Effector memory CD8-positive, alpha-beta T cell (primary cell): ENCODE results near the gene TOM1L1.

Experiments used
- ATAC-seq: fragments of 150-1000 bp; cut with Tn5 transposase; replicated peaks from 2 replicates; pipeline ENCODE4 v1.10.0; 2021; ENCODE audit warnings: mild to moderate bottlenecking, moderate library complexity
- DNase-seq, 3 experiments: peaks; one replicate each; pipeline ENCODE4 v3.0.0; 2021
- H3K27ac Mint-ChIP-seq, 2 donors: one replicate each; pipeline ENCODE4 v1.8.0; 2022; ENCODE audit warnings: mild to moderate bottlenecking in 2 of 2, mixed read lengths in 2 of 2, moderate library complexity in 2 of 2
- H3K27me3 Mint-ChIP-seq, 2 donors: one replicate each; pipeline ENCODE4 v1.8.0; 2022; ENCODE audit warnings: mixed read lengths in 2 of 2
- H3K36me3 Mint-ChIP-seq: one replicate; pipeline ENCODE4 v1.8.0; 2022; ENCODE audit warnings: mild to moderate bottlenecking, moderate library complexity, mixed read lengths; ENCODE audit not compliant: insufficient read depth
- H3K4me1 Mint-ChIP-seq, 2 donors: one replicate each; pipeline ENCODE4 v1.8.0; 2022; ENCODE audit warnings: low read depth in 2 of 2, mixed read lengths in 2 of 2
- H3K4me3 Mint-ChIP-seq, 2 donors: one replicate each; pipeline ENCODE4 v1.8.0; 2022; ENCODE audit warnings: mild to moderate bottlenecking in 2 of 2, mixed read lengths in 2 of 2, moderate library complexity in 2 of 2
- H3K9me3 Mint-ChIP-seq, 2 donors: one replicate each; pipeline ENCODE4 v1.8.0; 2022; ENCODE audit warnings: mixed read lengths in 2 of 2

Gene TOM1L1

GRCh38 chr17:54971901-54972300, 71.2 kb downstream of the TOM1L1 start:
- no peaks in the 10 kb centered on the region for H3K27me3 Mint-ChIP-seq
- no peaks in the 10 kb centered on the region for H3K36me3 Mint-ChIP-seq
- H3K4me1 Mint-ChIP-seq: peaks cover 3 to 18% of the 10 kb centered on the region in 2 donors
- no peaks in the 10 kb centered on the region for H3K9me3 Mint-ChIP-seq
- H3K4me3 Mint-ChIP-seq: no peak overlapping the region
- DNase-seq (no peak), ATAC-seq (no peak)
- no peak overlapping the region for H3K27ac Mint-ChIP-seq

GRCh38 chr17:54972406-54973138, 71.9 kb downstream of the TOM1L1 start:
- no peaks in the 10 kb centered on the region for H3K36me3 Mint-ChIP-seq
- peaks cover 1 to 11% of the 10 kb centered on the region in 2 donors for H3K4me1 Mint-ChIP-seq
- no peak overlapping the region for H3K27ac Mint-ChIP-seq
- H3K4me3 Mint-ChIP-seq: no peak overlapping the region
- DNase-seq (no peak), ATAC-seq (no peak)
- H3K9me3 Mint-ChIP-seq: no peaks in the 10 kb centered on the region
- no peaks in the 10 kb centered on the region for H3K27me3 Mint-ChIP-seq

- DNase-seq (no peak), ATAC-seq (no peak)
- Mint-ChIP-seq H3K4me3 (no peak overlapping the region), H3K9me3 (no peaks in the 10 kb centered on the region), H3K4me1 (peaks cover 0 to 5% of the 10 kb centered on the region in 2 donors), H3K27ac (no peak overlapping the region), H3K27me3 (no peaks in the 10 kb centered on the region), H3K36me3 (no peaks in the 10 kb centered on the region)
These were observed 74.1 kb downstream of the TOM1L1 start for GRCh38 chr17:54974759-54975158.

- Mint-ChIP-seq H3K4me3 (no peak overlapping the region), H3K27ac (no peak overlapping the region)
These were observed 75.7 kb downstream of the TOM1L1 start for GRCh38 chr17:54976316-54976715.

GRCh38 chr17:54977744-54978143, 77.1 kb downstream of the TOM1L1 start:
- Mint-ChIP-seq H3K27me3 (no peaks in the 10 kb centered on the region), H3K27ac (no peak overlapping the region), H3K9me3 (no peaks in the 10 kb centered on the region), H3K4me1 (no peaks in the 10 kb centered on the region), H3K36me3 (no peaks in the 10 kb centered on the region), H3K4me3 (no peak overlapping the region)
- ATAC-seq (no peak), DNase-seq (no peak)

More at GRCh38 chr17:54976316-54976715, 75.7 kb downstream of the TOM1L1 start:
- H3K36me3 Mint-ChIP-seq: no peaks in the 10 kb centered on the region
- no peaks in the 10 kb centered on the region for H3K9me3 Mint-ChIP-seq
- ATAC-seq: no peak
- no peaks in the 10 kb centered on the region for H3K4me1 Mint-ChIP-seq
- DNase-seq: no peak
- H3K27me3 Mint-ChIP-seq: no peaks in the 10 kb centered on the region

- Mint-ChIP-seq H3K27ac (no peak overlapping the region), H3K9me3 (no peaks in the 10 kb centered on the region), H3K4me1 (no peaks in the 10 kb centered on the region), H3K27me3 (no peaks in the 10 kb centered on the region), H3K4me3 (no peak overlapping the region), H3K36me3 (no peaks in the 10 kb centered on the region)
- DNase-seq (no peak), ATAC-seq (no peak)
These were observed 79.0 kb downstream of the TOM1L1 start for GRCh38 chr17:54979657-54980056.

- DNase-seq (no peak), ATAC-seq (no peak)
- Mint-ChIP-seq H3K9me3 (no peaks in the 10 kb centered on the region), H3K27ac (no peak overlapping the region), H3K36me3 (no peaks in the 10 kb centered on the region), H3K27me3 (no peaks in the 10 kb centered on the region), H3K4me3 (no peak overlapping the region), H3K4me1 (no peaks in the 10 kb centered on the region)
These were observed 79.7 kb downstream of the TOM1L1 start for GRCh38 chr17:54980375-54980774.

- Mint-ChIP-seq H3K36me3 (peaks cover 2% of the 10 kb centered on the region), H3K9me3 (no peaks in the 10 kb centered on the region), H3K27me3 (no peaks in the 10 kb centered on the region), H3K4me1 (no peaks in the 10 kb centered on the region), H3K4me3 (no peak overlapping the region), H3K27ac (no peak overlapping the region)
- ATAC-seq (no peak), DNase-seq (no peak)
These were observed 81.7 kb downstream of the TOM1L1 start for GRCh38 chr17:54982399-54982798.

GRCh38 chr17:54983260-54983659, 82.6 kb downstream of the TOM1L1 start:
- Mint-ChIP-seq H3K27ac (no peak overlapping the region), H3K4me3 (no peak overlapping the region), H3K36me3 (peaks cover 4% of the 10 kb centered on the region), H3K4me1 (no peaks in the 10 kb centered on the region), H3K9me3 (no peaks in the 10 kb centered on the region), H3K27me3 (no peaks in the 10 kb centered on the region)
- DNase-seq (no peak), ATAC-seq (no peak)

- Mint-ChIP-seq H3K27ac (no peak overlapping the region), H3K4me1 (no peaks in the 10 kb centered on the region), H3K4me3 (no peak overlapping the region), H3K36me3 (peaks cover 4% of the 10 kb centered on the region), H3K9me3 (no peaks in the 10 kb centered on the region), H3K27me3 (no peaks in the 10 kb centered on the region)
- no peak for DNase-seq
- ATAC-seq: no peak
These were observed 84.8 kb downstream of the TOM1L1 start for GRCh38 chr17:54985476-54985875.

- Mint-ChIP-seq H3K4me1 (no peaks in the 10 kb centered on the region), H3K27me3 (no peaks in the 10 kb centered on the region), H3K36me3 (peaks cover 4% of the 10 kb centered on the region), H3K4me3 (no peak overlapping the region), H3K9me3 (no peaks in the 10 kb centered on the region), H3K27ac (no peak overlapping the region)
- no peak for DNase-seq
- ATAC-seq: no peak
These were observed 89.5 kb downstream of the TOM1L1 start for GRCh38 chr17:54990118-54990517.

GRCh38 chr17:54991567-54991966, 90.9 kb downstream of the TOM1L1 start:
- Mint-ChIP-seq H3K4me1 (no peaks in the 10 kb centered on the region), H3K27me3 (no peaks in the 10 kb centered on the region), H3K36me3 (peaks cover 4% of the 10 kb centered on the region), H3K9me3 (no peaks in the 10 kb centered on the region), H3K27ac (no peak overlapping the region), H3K4me3 (no peak overlapping the region)
- DNase-seq (no peak), ATAC-seq (no peak)

- Mint-ChIP-seq H3K9me3 (no peaks in the 10 kb centered on the region), H3K27me3 (no peaks in the 10 kb centered on the region), H3K36me3 (no peaks in the 10 kb centered on the region), H3K4me3 (no peak overlapping the region), H3K27ac (no peak overlapping the region), H3K4me1 (no peaks in the 10 kb centered on the region)
- DNase-seq (peak; percentile 11 to 26 (median 23)), ATAC-seq (peak; percentile 61)
These were observed 92.4 kb downstream of the TOM1L1 start for GRCh38 chr17:54992797-54993639.

- no peak for DNase-seq
- H3K4me1 Mint-ChIP-seq: no peaks in the 10 kb centered on the region
- no peaks in the 10 kb centered on the region for H3K9me3 Mint-ChIP-seq
- no peak for ATAC-seq
- H3K36me3 Mint-ChIP-seq: no peaks in the 10 kb centered on the region
- no peak overlapping the region for H3K27ac Mint-ChIP-seq
- H3K27me3 Mint-ChIP-seq: no peaks in the 10 kb centered on the region
- no peak overlapping the region for H3K4me3 Mint-ChIP-seq
These were observed 95.8 kb downstream of the TOM1L1 start for GRCh38 chr17:54996441-54996840.
